ENCODE data around the gene PER1. TPM values are rescaled to one million over a fixed set of nuclear protein-coding genes. Genes with fewer than 3 reads are reported as not detected.

The PER1 gene
- total RNA-seq, 1 experiment from 2014 or later = 17.1 TPM

- ChIA-PET CTCF (no interaction called here), POLR2A (interaction anchor here (0.7 to 1.0 kb wide), 2 partner anchors 21 to 1735 kb away, joined by 3 to 4 read pairs; no protein-coding TSS in a partner anchor)
- Histone ChIP-seq H3K9me3 (ENCODE audit: control insufficient read depth, insufficient read depth, low read depth, low read length) (no peaks in the 10 kb centered on the region), H3K27me3 (ENCODE audit: control insufficient read depth, insufficient read depth, low read length) (no peaks in the 10 kb centered on the region), H3K36me3 (ENCODE audit: control insufficient read depth, insufficient read depth, low read length) (no peaks in the 10 kb centered on the region; the same call in none of the 2 replicates), H3K27ac (ENCODE audit: low read length) (peak overlapping the region; percentile 57; the same call in 1 of the 2 replicates), H3K4me1 (ENCODE audit: control insufficient read depth, insufficient read depth, low read length) (peaks cover 31% of the 10 kb centered on the region), H3K4me3 (ENCODE audit: low read depth in 2 of 2, low read length in 2 of 2) (no peak overlapping the region; a peak in 1 of 4 replicates)
- in situ Hi-C loops (cut with HindIII; ENCODE audit: low pct_unique_long_range_greater_than_20kb, low sequenced_read_pairs) (no loop called here), intact Hi-C loops (cut with micrococcal nuclease; ENCODE audit: unreplicated experiment) (no loop called here)
- ATAC-seq (peak; percentile 52), DNase-seq (ENCODE audit: low read depth, low spot score) (peak; percentile 90)
- no TSS peak for BruUV-seq (replicated peaks)
- no peak for TF ChIP-seq TCF7L2 (IDR thresholded peaks at IDR 0.05; ENCODE audit: low read depth, low read length)
- peak; percentile 90 for TF ChIP-seq CTCF (IDR thresholded peaks at IDR 0.05)
- TF ChIP-seq, protein P1, sequence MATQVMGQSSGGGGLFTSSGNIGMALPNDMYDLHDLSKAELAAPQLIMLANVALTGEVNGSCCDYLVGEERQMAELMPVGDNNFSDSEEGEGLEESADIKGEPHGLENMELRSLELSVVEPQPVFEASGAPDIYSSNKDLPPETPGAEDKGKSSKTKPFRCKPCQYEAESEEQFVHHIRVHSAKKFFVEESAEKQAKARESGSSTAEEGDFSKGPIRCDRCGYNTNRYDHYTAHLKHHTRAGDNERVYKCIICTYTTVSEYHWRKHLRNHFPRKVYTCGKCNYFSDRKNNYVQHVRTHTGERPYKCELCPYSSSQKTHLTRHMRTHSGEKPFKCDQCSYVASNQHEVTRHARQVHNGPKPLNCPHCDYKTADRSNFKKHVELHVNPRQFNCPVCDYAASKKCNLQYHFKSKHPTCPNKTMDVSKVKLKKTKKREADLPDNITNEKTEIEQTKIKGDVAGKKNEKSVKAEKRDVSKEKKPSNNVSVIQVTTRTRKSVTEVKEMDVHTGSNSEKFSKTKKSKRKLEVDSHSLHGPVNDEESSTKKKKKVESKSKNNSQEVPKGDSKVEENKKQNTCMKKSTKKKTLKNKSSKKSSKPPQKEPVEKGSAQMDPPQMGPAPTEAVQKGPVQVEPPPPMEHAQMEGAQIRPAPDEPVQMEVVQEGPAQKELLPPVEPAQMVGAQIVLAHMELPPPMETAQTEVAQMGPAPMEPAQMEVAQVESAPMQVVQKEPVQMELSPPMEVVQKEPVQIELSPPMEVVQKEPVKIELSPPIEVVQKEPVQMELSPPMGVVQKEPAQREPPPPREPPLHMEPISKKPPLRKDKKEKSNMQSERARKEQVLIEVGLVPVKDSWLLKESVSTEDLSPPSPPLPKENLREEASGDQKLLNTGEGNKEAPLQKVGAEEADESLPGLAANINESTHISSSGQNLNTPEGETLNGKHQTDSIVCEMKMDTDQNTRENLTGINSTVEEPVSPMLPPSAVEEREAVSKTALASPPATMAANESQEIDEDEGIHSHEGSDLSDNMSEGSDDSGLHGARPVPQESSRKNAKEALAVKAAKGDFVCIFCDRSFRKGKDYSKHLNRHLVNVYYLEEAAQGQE (IDR thresholded peaks at IDR 0.05; ENCODE audit: insufficient read depth in 1 of 2, low read depth in 2 of 2, low read length in 1 of 2) = no peak
These were observed 6.2 kb upstream of the PER1 start for GRCh38 chr17:8158267-8159031.

DNA sequence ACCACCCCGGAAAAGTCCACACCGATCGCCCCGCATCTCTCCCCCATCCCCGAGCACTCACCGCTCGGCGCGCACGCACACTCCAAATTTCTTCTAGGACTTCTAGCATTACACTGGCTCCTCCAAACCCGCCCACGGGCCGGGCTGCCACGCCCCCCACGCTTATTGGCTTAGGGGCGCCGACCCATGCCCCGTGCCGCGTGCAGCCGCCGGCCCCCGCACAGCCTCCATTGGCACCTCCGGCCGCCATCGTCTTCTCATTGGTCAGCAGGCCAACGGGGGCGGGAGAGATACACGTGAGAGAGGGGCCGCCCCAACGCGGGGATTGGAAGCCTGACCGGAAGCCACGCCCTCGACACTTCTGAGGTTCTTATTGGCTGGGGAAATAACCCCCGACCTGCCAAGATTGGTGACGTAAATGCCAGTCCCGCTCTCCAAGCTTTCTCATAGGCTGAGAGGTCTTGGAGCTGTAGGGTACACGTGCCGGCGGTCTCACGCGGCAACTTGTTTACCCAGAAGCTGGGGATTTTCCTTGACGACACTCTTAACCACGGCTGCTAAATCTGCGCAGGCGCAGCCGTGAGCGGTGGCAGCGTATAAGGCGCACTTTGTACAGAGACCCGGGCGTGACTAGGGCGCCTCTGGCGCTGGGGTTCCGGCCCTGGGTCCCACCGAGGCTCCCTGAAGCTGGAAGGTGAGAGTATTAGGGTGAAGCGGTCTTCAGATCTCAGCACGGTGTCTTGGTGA, 4.2 kb upstream of the PER1 start:
- peak overlapping the region; percentile 71 to 73 for H3K4me3 ChIP-seq (ENCODE audit: low read depth in 2 of 2, low read length in 2 of 2)
- peak; percentile 99 for DNase-seq (ENCODE audit: low read depth, low spot score)
- in situ Hi-C loops (cut with HindIII; ENCODE audit: low pct_unique_long_range_greater_than_20kb, low sequenced_read_pairs) (no loop called here), intact Hi-C loops (cut with micrococcal nuclease; ENCODE audit: unreplicated experiment) (no loop called here)
- H3K27ac ChIP-seq (ENCODE audit: low read length) = peak overlapping the region; percentile 89
- POLR2A ChIA-PET = interaction anchor here (0.5 to 2.2 kb wide), 2 partner anchors 17 to 26 kb away, joined by 4 to 12 read pairs; no protein-coding TSS in a partner anchor
- CTCF ChIA-PET = interaction anchor here (1.0 kb wide), 1 partner anchor 18 kb away, joined by 7 read pairs; no protein-coding TSS in a partner anchor
- H3K4me1 ChIP-seq (ENCODE audit: control insufficient read depth, insufficient read depth, low read length) = peaks cover 40% of the 10 kb centered on the region
- H3K9me3 ChIP-seq (ENCODE audit: control insufficient read depth, insufficient read depth, low read depth, low read length) = no peaks in the 10 kb centered on the region
- ATAC-seq = peak; percentile 83
- peak; percentile 54; the same call in 1 of the 2 replicates for TF ChIP-seq POLR2AphosphoS5 (IDR thresholded peaks at IDR 0.05; ENCODE audit: low read depth, low read length)
- TF ChIP-seq CTCF (IDR thresholded peaks at IDR 0.05) = no peak
- TF ChIP-seq SIN3A (IDR thresholded peaks at IDR 0.05; ENCODE audit: borderline replicate concordance, insufficient read depth, low read depth, low read length) = no peak
- no peaks in the 10 kb centered on the region; the same call in 1 of the 2 replicates for H3K36me3 ChIP-seq (ENCODE audit: control insufficient read depth, insufficient read depth, low read length)
- no peaks in the 10 kb centered on the region for H3K27me3 ChIP-seq (ENCODE audit: control insufficient read depth, insufficient read depth, low read length)
- no TSS peak for BruUV-seq (replicated peaks)

Data from Panc1 (cell line).